Omental fat pad (tissue), 4 donors: ENCODE results near the gene CHST11. TPM values are rescaled to one million over a fixed set of nuclear protein-coding genes. Genes with fewer than 3 reads are reported as not detected.

ENCODE experiments used
- ATAC-seq: fragments of 150-250 bp; one replicate; pipeline ENCODE4 v1.9.1; 2016; ENCODE audit warnings: mild to moderate bottlenecking, moderate library complexity; ENCODE audit not compliant: low FRiP score
- DNase-seq: peaks from one replicate; pipeline ENCODE4 v3.0.0-alpha.2; 2019; ENCODE audit warnings: low spot score
- total RNA-seq, 4 donors: library from RNA; depleted of rRNA; stranded (reverse); fragments of >200 nt; gene quantifications; one replicate each; pipeline ENCODE4 v1.1.0, GENCODE V29; 2016
- TF ChIP-seq, protein P1 (sequence below), 3 donors: fragments of 450-650 bp; IDR thresholded peaks; one replicate each; pipeline ENCODE4 v1.5.1; 2016 to 2017; ENCODE audit warnings: antibody characterized with exemption in 3 of 3, mild to moderate bottlenecking in 3 of 3, moderate library complexity in 2 of 3

Gene CHST11
- total RNA-seq, 4 donors from 2014 or later, result 12.2 to 58.6 (median 30.1) TPM

DNA sequence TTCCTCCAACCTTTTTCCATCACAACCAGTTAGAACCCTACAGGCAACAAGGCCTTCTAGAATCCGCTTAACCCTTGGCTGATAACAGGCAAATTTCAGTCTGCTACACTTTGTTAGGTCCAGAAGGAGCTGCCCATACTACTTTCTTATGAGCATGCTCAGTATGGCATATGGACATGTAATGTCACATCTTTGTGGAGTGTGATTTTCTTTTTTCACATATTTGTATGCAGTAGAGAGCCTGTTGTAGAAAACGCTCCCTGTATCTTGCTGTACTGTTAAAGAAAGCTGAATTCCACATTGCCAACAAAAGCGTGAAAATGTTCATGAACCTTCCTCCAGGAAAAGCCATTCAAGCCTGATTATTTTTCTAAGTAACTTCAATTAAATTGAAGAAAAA is 304.9 kb downstream of the CHST11 start:
- DNase-seq (no peak), ATAC-seq (no peak)
- TF ChIP-seq, protein P1, sequence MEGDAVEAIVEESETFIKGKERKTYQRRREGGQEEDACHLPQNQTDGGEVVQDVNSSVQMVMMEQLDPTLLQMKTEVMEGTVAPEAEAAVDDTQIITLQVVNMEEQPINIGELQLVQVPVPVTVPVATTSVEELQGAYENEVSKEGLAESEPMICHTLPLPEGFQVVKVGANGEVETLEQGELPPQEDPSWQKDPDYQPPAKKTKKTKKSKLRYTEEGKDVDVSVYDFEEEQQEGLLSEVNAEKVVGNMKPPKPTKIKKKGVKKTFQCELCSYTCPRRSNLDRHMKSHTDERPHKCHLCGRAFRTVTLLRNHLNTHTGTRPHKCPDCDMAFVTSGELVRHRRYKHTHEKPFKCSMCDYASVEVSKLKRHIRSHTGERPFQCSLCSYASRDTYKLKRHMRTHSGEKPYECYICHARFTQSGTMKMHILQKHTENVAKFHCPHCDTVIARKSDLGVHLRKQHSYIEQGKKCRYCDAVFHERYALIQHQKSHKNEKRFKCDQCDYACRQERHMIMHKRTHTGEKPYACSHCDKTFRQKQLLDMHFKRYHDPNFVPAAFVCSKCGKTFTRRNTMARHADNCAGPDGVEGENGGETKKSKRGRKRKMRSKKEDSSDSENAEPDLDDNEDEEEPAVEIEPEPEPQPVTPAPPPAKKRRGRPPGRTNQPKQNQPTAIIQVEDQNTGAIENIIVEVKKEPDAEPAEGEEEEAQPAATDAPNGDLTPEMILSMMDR (IDR thresholded peaks at IDR 0.05), result no peak

DNA sequence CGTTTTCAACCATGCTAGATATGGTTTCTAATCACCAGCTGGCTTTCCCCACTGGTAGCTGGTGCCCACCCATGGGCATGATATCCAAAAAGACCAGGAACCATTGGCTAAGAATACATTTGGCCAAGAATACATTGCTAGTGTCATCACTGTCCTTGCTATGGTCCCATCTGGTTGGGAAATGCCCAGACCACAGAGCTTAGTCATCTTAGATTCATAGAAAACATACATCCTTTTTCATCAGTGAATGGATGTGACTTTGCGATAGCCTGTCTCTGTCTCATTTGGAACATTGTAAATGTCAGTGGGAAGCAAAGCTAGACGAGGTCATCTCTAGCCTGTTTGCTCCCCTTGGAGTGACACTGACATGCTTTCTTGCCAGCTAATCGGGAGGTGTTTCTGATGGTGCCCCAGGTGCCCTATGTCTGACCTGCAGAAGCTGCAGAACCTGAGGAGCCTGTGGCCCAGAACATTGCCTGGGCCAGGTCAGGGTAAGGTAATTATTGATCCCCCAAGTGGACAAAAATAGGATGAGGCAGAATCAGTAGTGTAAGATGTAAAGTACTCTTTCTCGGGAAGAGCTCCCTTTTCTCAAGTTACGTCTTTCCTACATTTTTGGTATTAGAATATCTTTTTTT is 306.5 kb downstream of the CHST11 start:
- DNase-seq (no peak), ATAC-seq (no peak)
- TF ChIP-seq, protein P1 (IDR thresholded peaks at IDR 0.05), result no peak

DNA sequence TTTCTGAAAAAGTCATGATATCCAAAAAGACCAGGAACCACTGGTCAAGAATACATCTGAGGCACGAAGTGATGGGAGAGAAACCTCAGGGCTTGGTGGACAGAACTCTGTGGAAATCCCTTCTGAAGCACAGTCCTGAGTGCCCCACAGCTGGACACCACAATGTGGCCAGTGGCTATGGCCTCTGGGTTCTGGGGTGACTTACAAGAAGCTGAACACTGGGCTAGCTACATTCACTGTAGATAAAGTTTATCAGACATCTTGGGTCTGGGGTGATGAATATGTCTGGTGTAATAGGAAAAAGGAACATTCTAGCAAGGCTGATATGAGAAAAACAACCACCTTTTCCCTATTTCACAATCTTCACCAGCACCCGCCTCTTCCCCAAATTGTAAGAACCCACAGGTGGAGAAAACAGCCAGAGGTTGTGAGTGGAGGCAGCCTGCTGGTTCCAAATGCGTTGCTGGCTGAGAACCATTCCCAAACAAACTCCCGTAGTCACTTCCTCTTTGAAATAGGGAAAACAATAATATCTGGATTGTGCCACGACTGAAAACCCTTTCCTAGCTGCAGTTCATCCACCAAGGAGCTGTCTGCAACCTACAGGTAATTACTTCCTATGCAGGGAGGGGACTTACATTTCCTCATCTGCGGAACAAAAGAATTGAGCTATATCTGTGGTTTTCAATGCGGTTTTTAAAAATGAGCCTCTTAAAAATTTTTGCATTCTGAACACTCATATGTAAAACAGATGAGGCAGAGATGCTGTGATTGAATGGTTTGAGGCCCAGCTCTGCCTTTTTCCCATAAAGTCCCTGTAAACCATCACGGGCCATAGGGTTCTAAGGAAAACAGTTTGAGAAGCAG is 307.7 kb downstream of the CHST11 start:
- TF ChIP-seq, protein P1 (IDR thresholded peaks at IDR 0.05), result no peak
- no peak for DNase-seq
- ATAC-seq, result no peak

DNA sequence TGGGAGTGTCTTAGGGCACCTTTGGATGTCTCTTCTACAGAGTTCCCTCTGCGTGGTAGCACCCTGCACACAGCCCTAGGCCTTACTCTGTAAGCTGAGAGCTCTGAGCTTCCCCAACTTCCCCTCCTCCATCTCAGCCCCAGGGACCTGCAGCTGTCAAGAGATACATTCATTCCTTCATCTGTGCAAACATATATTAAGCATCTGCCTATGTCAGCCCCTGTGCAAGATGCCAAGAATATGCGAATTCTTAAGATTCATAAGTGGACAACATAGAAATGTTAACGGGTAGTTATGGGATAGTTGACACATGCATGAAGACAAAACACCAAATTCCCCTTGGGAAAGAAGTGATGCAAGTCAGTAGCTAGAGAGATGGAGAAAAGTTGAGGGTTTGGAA is 310.5 kb downstream of the CHST11 start:
- DNase-seq (no peak), ATAC-seq (no peak)
- TF ChIP-seq, protein P1 (IDR thresholded peaks at IDR 0.05), result no peak

DNA sequence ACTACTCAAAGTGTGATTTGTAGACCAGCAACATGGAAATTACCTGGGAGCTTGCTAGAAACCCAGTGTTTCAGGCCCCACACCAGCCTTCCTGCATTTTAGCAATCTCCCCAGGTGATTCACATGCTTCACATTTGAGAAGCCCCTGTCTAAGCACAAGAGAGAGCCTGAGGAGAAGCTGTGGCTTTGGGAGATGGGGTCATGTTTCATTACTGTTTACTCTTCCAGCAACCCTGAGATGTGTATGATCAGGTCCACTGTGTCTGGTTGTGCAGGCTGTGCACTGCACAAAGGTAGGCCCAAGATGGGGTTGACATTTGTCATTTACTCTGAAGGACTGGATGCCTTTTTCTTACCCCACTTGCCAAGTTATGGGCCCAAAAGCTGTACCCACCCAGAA is 311.3 kb downstream of the CHST11 start:
- TF ChIP-seq, protein P1 (IDR thresholded peaks at IDR 0.05), result no peak
- DNase-seq, result no peak
- no peak for ATAC-seq

DNA sequence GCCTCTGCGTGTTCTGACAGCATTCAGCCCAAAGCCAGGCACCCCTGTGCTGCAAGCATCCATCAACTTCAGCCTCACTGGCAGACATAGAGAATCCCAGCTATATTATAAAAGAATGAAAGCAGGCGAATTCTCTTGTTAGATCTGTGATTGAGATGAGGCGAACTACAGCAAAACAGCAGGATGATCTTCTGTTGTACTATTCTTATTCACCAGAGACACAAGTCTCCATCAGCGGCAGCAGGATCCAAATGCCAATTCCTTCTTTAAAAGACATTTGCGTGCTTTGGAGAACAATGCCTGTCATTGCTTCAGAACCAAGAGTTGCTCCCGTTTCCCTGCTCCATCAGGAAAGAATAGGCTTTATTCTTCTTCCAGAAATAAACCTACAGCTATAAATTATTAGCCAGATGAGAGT is 312.4 kb downstream of the CHST11 start:
- DNase-seq, result no peak
- no peak for ATAC-seq
- TF ChIP-seq, protein P1 (IDR thresholded peaks at IDR 0.05), result no peak
